Measurements from ENCODE around the gene OR51V1. TPM values are rescaled to one million over a fixed set of nuclear protein-coding genes. Genes with fewer than 3 reads are reported as not detected.

OR51V1 gene
- total RNA-seq, 1 donor from 2014 or later: not detected

DNA sequence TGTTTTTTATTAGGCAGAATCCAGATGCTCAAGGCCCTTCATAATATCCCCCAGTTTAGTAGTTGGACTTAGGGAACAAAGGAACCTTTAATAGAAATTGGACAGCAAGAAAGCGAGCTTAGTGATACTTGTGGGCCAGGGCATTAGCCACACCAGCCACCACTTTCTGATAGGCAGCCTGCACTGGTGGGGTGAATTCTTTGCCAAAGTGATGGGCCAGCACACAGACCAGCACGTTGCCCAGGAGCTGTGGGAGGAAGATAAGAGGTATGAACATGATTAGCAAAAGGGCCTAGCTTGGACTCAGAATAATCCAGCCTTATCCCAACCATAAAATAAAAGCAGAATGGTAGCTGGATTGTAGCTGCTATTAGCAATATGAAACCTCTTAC is 25.0 kb upstream of the OR51V1 start:
- no peak overlapping the region for H3K27ac ChIP-seq (replicated peaks)
- no peak overlapping the region for H3K4me3 ChIP-seq
- no peaks in the 10 kb centered on the region for H3K36me3 ChIP-seq
- H3K4me1 ChIP-seq: no peaks in the 10 kb centered on the region
- no peak for DNase-seq
- peaks cover 13% of the 10 kb centered on the region for H3K27me3 ChIP-seq (ENCODE audit: low read depth)
- H3K9me3 ChIP-seq (replicated peaks): peaks cover 5% of the 10 kb centered on the region
- TF ChIP-seq, protein P1, sequence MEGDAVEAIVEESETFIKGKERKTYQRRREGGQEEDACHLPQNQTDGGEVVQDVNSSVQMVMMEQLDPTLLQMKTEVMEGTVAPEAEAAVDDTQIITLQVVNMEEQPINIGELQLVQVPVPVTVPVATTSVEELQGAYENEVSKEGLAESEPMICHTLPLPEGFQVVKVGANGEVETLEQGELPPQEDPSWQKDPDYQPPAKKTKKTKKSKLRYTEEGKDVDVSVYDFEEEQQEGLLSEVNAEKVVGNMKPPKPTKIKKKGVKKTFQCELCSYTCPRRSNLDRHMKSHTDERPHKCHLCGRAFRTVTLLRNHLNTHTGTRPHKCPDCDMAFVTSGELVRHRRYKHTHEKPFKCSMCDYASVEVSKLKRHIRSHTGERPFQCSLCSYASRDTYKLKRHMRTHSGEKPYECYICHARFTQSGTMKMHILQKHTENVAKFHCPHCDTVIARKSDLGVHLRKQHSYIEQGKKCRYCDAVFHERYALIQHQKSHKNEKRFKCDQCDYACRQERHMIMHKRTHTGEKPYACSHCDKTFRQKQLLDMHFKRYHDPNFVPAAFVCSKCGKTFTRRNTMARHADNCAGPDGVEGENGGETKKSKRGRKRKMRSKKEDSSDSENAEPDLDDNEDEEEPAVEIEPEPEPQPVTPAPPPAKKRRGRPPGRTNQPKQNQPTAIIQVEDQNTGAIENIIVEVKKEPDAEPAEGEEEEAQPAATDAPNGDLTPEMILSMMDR (IDR thresholded peaks at IDR 0.05; ENCODE audit: borderline replicate concordance): no peak
- intact Hi-C loops (cut with micrococcal nuclease): no loop called here

DNA sequence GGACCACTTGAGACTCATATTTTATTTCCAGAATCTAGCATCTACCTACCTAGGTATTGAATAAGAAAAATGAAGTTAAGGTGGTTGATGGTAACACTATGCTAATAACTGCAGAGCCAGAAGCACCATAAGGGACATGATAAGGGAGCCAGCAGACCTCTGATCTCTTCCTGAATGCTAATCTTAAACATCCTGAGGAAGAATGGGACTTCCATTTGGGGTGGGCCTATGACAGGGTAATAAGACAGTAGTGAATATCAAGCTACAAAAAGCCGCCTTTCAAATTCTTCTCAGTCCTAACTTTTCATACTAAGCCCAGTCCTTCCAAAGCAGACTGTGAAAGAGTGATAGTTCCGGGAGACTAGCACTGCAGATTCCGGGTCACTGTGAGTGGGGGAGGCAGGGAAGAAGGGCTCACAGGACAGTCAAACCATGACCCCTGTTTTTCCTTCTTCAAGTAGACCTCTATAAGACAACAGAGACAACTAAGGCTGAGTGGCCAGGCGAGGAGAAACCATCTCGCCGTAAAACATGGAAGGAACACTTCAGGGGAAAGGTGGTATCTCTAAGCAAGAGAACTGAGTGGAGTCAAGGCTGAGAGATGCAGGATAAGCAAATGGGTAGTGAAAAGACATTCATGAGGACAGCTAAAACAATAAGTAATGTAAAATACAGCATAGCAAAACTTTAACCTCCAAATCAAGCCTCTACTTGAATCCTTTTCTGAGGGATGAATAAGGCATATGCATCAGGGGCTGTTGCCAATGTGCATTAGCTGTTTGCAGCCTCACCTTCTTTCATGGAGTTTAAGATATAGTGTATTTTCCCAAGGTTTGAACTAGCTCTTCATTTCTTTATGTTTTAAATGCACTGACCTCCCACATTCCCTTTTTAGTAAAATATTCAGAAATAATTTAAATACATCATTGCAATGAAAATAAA is 24.3 kb upstream of the OR51V1 start:
- peaks cover 5% of the 10 kb centered on the region for H3K9me3 ChIP-seq (replicated peaks)

DNA sequence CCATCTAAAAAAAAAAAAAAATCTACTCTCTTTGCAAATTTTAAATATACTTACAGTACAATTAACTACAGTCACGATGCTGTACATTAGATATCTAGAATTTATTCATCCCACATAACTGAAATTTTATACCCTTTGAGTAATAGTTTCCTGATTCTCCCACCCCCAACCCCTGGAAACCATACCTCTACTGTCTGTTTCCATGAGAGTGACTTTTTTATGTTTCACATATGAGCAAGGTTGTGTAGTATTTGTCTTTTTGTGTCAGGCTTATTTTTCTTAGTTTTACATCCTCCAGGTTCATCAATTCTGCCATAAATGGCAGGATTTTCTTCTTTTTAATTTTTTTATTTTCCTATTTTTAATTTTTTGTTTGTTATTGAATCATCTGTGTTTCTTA is 23.2 kb upstream of the OR51V1 start:
- no peak overlapping the region for H3K4me3 ChIP-seq
- H3K27me3 ChIP-seq (ENCODE audit: low read depth): peaks cover 13% of the 10 kb centered on the region
- DNase-seq: no peak
- intact Hi-C loops (cut with micrococcal nuclease): no loop called here
- no peaks in the 10 kb centered on the region for H3K4me1 ChIP-seq
- no peaks in the 10 kb centered on the region for H3K36me3 ChIP-seq
- peaks cover 5% of the 10 kb centered on the region for H3K9me3 ChIP-seq (replicated peaks)
- no peak overlapping the region for H3K27ac ChIP-seq (replicated peaks)
- TF ChIP-seq, protein P1 (IDR thresholded peaks at IDR 0.05; ENCODE audit: borderline replicate concordance): no peak

More for the DNA sequence above, 24.3 kb upstream of the OR51V1 start:
- intact Hi-C loops (cut with micrococcal nuclease): no loop called here
- Histone ChIP-seq H3K4me1 (no peaks in the 10 kb centered on the region), H3K27ac (replicated peaks) (no peak overlapping the region), H3K4me3 (no peak overlapping the region), H3K27me3 (ENCODE audit: low read depth) (peaks cover 13% of the 10 kb centered on the region), H3K36me3 (no peaks in the 10 kb centered on the region)
- no peak for DNase-seq
- TF ChIP-seq, protein P1 (IDR thresholded peaks at IDR 0.05; ENCODE audit: borderline replicate concordance): no peak

DNA sequence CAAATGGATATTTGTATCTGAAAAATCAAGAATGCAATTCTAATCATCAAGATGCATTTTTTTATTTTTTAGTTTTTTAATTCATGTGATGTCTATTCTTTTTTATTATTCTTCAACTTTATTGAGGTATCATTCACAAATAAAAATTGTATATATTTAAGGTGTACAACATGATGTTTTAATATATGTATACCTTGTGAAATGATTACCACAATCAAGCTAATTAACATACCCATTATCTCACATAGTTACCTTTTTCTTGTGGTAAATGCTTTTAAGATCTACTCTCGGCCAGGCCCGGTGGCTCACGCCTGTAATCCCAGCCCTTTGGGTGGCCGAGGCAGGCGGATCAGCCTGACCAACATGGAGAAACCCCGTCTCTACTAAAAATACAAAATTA is 22.7 kb upstream of the OR51V1 start:
- DNase-seq: no peak
- no peak overlapping the region for H3K4me3 ChIP-seq
- H3K27ac ChIP-seq (replicated peaks): no peak overlapping the region
- H3K27me3 ChIP-seq (ENCODE audit: low read depth): peaks cover 10% of the 10 kb centered on the region
- H3K36me3 ChIP-seq: no peaks in the 10 kb centered on the region
- intact Hi-C loops (cut with micrococcal nuclease): no loop called here
- peaks cover 5% of the 10 kb centered on the region for H3K9me3 ChIP-seq (replicated peaks)
- TF ChIP-seq, protein P1 (IDR thresholded peaks at IDR 0.05; ENCODE audit: borderline replicate concordance): no peak
- H3K4me1 ChIP-seq: no peaks in the 10 kb centered on the region

DNA sequence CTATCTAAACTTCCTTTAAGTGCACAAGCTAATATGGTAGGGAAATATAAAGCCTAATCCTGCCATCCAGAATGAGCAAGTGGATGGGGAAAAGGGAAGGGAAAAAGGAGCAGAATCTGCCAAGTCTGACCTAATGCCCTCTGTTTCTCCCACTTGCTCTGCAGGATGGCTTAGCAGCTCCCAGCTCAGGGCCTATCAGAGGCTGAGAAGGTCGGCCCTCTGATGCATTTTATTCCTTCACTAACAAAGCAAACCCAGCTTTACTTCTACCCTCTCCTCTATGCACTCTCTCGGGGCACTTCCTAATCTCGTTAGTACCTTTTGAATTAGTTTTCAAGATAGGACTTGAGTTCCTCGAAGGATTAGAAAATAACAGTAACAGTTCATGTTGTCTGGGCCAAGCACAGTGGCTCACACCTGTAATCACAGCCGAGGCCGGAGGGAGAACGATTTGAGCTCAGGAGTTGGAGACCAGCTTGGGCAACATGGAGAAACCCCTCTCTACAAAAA is 9.9 kb upstream of the OR51V1 start:
- Histone ChIP-seq H3K27ac (replicated peaks) (no peak overlapping the region), H3K36me3 (no peaks in the 10 kb centered on the region), H3K4me3 (no peak overlapping the region), H3K27me3 (ENCODE audit: low read depth) (no peaks in the 10 kb centered on the region), H3K4me1 (no peaks in the 10 kb centered on the region), H3K9me3 (replicated peaks) (peaks cover 6% of the 10 kb centered on the region)
- no peak for DNase-seq
- TF ChIP-seq, protein P1 (IDR thresholded peaks at IDR 0.05; ENCODE audit: borderline replicate concordance): no peak
- intact Hi-C loops (cut with micrococcal nuclease): no loop called here

Data from left ventricle myocardium inferior (tissue), 1 donor.